ENCODE measurements around the gene WNT7A.
A peak's percentile ranks its signal among the peaks of the same experiment; 100 is the strongest.
"Not testable (repeated sequence)": the region's sequence is repeated elsewhere in the genome, so short reads cannot be mapped to it uniquely, and the experiment has no call there.

WNT7A gene

DNA sequence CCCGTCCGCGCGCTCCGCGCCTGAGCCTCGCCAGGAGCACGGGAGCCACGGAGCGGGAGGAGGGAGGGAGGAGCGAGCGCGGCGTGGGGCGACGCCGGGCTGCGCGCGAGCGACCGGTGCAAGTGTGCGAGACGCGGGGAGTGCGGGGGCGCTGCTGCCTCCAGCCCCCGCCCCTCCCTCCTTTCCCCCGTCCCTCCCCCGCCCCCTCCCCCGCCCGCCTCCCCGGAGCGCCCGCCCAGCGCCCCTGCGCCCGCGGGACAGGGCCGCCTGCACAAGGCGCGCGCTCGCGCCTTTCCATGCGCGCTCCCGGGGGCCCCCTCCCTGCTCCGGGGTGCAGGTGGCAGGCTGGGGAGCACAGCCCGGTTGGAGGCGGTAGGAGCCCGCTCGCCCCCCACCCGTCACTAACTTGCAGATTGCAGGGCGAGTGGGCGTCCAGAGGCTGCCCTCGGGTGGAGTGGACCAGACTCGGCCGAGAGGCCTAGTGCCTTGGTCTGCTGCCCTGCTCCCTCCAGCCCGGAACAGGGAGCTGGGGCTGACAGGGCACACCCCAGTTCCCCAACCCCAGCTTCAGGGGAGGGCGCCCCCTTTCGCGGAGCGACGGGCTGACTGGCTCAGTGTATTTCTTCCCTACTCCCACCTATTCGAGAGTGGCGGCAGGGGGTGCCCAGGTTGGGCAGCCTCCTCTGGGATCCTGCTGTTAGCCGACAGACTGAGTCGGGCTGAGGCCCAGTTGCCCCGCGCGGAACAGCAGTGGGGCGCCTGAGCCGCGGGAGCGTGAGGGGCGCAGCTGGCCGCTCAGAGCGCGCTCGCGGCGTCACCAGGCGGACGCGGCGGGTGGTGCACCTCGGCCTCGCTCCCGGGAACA is at the start of gene WNT7A:
TSS of gene WNT7A (minus strand) at position 126 of the 865 bp plus-strand sequence. CDS start 255 bp downstream, outside the sequence.
- Histone ChIP-seq H3K9me2 (replicated peaks; ENCODE audit: low read depth, low read length) (no peaks in the 10 kb centered on the region), H3K79me2 (ENCODE audit: insufficient read depth, low read length) (no peaks in the 10 kb centered on the region), H3K27me3 (ENCODE audit: insufficient read depth, low read length, poor library complexity, severe bottlenecking) (no peaks in the 10 kb centered on the region), H3K4me2 (ENCODE audit: low read depth, low read length, poor library complexity, severe bottlenecking) (no peak within 1 kb of the TSS), H3K36me3 (ENCODE audit: insufficient read depth, low read length) (no peaks in the 10 kb centered on the region), H3F3A (ENCODE audit: low read depth) (no peaks in the 10 kb centered on the region), H3K9ac (ENCODE audit: low read depth, low read length, poor library complexity, severe bottlenecking) (no peak within 1 kb of the TSS), H2AFZ (ENCODE audit: low read length) (no peak within 1 kb of the TSS), H3K9me3 (ENCODE audit: insufficient read depth, low read depth, low read length) (no peaks in the 10 kb centered on the region), H4K20me1 (ENCODE audit: insufficient read depth, low read length, poor library complexity, severe bottlenecking) (no peaks in the 10 kb centered on the region), H3K4me3 (ENCODE audit: low read length, poor library complexity, severe bottlenecking) (no peak within 1 kb of the TSS), H3K4me1 (ENCODE audit: insufficient read depth, low read length, poor library complexity, severe bottlenecking) (no peaks in the 10 kb centered on the region)
- TF ChIP-seq, protein P1, sequence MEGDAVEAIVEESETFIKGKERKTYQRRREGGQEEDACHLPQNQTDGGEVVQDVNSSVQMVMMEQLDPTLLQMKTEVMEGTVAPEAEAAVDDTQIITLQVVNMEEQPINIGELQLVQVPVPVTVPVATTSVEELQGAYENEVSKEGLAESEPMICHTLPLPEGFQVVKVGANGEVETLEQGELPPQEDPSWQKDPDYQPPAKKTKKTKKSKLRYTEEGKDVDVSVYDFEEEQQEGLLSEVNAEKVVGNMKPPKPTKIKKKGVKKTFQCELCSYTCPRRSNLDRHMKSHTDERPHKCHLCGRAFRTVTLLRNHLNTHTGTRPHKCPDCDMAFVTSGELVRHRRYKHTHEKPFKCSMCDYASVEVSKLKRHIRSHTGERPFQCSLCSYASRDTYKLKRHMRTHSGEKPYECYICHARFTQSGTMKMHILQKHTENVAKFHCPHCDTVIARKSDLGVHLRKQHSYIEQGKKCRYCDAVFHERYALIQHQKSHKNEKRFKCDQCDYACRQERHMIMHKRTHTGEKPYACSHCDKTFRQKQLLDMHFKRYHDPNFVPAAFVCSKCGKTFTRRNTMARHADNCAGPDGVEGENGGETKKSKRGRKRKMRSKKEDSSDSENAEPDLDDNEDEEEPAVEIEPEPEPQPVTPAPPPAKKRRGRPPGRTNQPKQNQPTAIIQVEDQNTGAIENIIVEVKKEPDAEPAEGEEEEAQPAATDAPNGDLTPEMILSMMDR (conservative IDR thresholded peaks at IDR 0.05; ENCODE audit: low read length), result no peak
- no peak for TF ChIP-seq EZH2phosphoT487 (IDR thresholded peaks at IDR 0.05; ENCODE audit: borderline replicate concordance)

DNA sequence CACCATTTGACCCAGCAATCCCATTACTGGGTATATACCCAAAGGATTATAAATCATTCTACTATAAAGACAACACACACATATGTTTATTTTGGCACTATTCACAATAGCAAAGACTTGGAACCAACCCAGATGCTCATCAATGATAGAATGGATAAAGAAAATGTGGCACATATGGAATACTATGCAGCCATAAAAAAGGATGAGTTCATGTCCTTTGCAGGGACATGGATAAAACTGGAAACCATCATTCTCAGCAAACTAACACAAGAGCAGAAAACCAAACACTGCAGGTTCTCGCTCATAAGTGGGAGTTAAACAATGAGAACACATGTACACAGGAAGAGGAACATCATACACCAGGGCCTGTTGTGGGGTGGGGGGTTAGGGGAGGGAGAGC is 48.9 kb upstream of the WNT7A start:
- H3K79me2 ChIP-seq (ENCODE audit: insufficient read depth, low read length), result not testable (repeated sequence)

DNA sequence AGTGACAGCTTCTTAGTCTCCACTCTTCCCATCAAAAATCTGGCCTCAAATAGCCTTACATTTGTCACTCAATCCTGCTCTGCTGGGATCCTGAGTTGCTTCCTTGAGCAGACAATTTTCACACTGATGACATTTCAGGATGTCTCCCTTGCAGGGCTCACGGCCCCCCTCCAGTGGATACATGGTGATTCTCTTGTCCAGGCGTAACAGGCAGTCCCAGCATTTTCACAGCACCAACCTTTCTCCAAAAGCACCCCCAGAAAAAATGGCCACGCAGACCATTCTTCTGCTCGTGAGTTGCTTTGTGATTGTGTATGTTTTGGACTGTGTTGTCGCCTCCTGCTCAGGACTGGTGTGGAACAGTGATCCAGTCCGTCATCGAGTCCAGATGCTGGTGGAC is 47.4 kb upstream of the WNT7A start:
- H3K9me2 ChIP-seq (replicated peaks; ENCODE audit: low read depth, low read length), result no peaks in the 10 kb centered on the region

More for the DNA sequence above, 48.9 kb upstream of the WNT7A start:
- H3K27me3 ChIP-seq (ENCODE audit: insufficient read depth, low read length, poor library complexity, severe bottlenecking); H3K9me2 ChIP-seq (replicated peaks; ENCODE audit: low read depth, low read length); H3K4me1 ChIP-seq (ENCODE audit: insufficient read depth, low read length, poor library complexity, severe bottlenecking); H3K36me3 ChIP-seq (ENCODE audit: insufficient read depth, low read length); H3K4me3 ChIP-seq (ENCODE audit: low read length, poor library complexity, severe bottlenecking); H4K20me1 ChIP-seq (ENCODE audit: insufficient read depth, low read length, poor library complexity, severe bottlenecking); H3K9me3 ChIP-seq (ENCODE audit: insufficient read depth, low read depth, low read length); H3F3A ChIP-seq (ENCODE audit: low read depth); H3K4me2 ChIP-seq (ENCODE audit: low read depth, low read length, poor library complexity, severe bottlenecking); H2AFZ ChIP-seq (ENCODE audit: low read length); H3K9ac ChIP-seq (ENCODE audit: low read depth, low read length, poor library complexity, severe bottlenecking): not testable (repeated sequence)

More for the DNA sequence above, 47.4 kb upstream of the WNT7A start:
- TF ChIP-seq, protein P1 (conservative IDR thresholded peaks at IDR 0.05; ENCODE audit: low read length), result peak; percentile 24
- no peak for TF ChIP-seq EZH2phosphoT487 (IDR thresholded peaks at IDR 0.05; ENCODE audit: borderline replicate concordance)
- no peaks in the 10 kb centered on the region for H3K36me3 ChIP-seq (ENCODE audit: insufficient read depth, low read length)
- no peak overlapping the region for H3K4me3 ChIP-seq (ENCODE audit: low read length, poor library complexity, severe bottlenecking)
- H3K4me2 ChIP-seq (ENCODE audit: low read depth, low read length, poor library complexity, severe bottlenecking), result no peak overlapping the region
- H3K79me2 ChIP-seq (ENCODE audit: insufficient read depth, low read length), result no peaks in the 10 kb centered on the region
- H2AFZ ChIP-seq (ENCODE audit: low read length), result no peak overlapping the region
- H3K9ac ChIP-seq (ENCODE audit: low read depth, low read length, poor library complexity, severe bottlenecking), result no peak overlapping the region
- no peaks in the 10 kb centered on the region for H3K27me3 ChIP-seq (ENCODE audit: insufficient read depth, low read length, poor library complexity, severe bottlenecking)
- no peaks in the 10 kb centered on the region; the same call in 1 of the 2 replicates for H3K9me3 ChIP-seq (ENCODE audit: insufficient read depth, low read depth, low read length)
- no peaks in the 10 kb centered on the region for H3F3A ChIP-seq (ENCODE audit: low read depth)
- no peaks in the 10 kb centered on the region for H4K20me1 ChIP-seq (ENCODE audit: insufficient read depth, low read length, poor library complexity, severe bottlenecking)
- no peaks in the 10 kb centered on the region for H3K4me1 ChIP-seq (ENCODE audit: insufficient read depth, low read length, poor library complexity, severe bottlenecking)
